AG04450 (cell line): ENCODE data around the gene MAML3. TPM values are rescaled to one million over a fixed set of nuclear protein-coding genes. Genes with fewer than 3 reads are reported as not detected.

ENCODE experiments used
- CTCF ChIA-PET: fragments of 300-600, 350-600 bp; formaldehyde crosslinking; extraction: SDS; loops from one replicate; lab custom pipeline; 2022; ENCODE audit warnings: antibody characterized with exemption, inconsistent platforms; lab: Charles Lee
- POLR2A ChIA-PET: fragments of 350-600 bp; formaldehyde crosslinking; extraction: SDS; loops from one replicate; lab custom pipeline; 2021; ENCODE audit warnings: antibody characterized with exemption, inconsistent platforms; lab: Yijun Ruan, JAX
- DNase-seq: peaks from one replicate; pipeline ENCODE4 v3.0.0-alpha.2; 2011; ENCODE audit warnings: low read depth, low spot score
- H3K27ac ChIP-seq: one replicate; pipeline ENCODE4 v1.5.1; 2012; ENCODE audit warnings: low read depth, low read length, control low read depth
- H3K27me3 ChIP-seq: one replicate; pipeline ENCODE4 v1.6.0; 2012; ENCODE audit warnings: low read length; ENCODE audit not compliant: control insufficient read depth, insufficient read depth
- H3K4me3 ChIP-seq: 2 replicates; pipeline ENCODE4 v1.5.1; 2011; ENCODE audit warnings: mild to moderate bottlenecking, low read depth, low read length, control low read depth
- H3K9me3 ChIP-seq: 2 replicates; pipeline ENCODE4 v1.5.1; 2012; ENCODE audit warnings: low read length; ENCODE audit not compliant: control insufficient read depth, insufficient read depth
- polyA plus RNA-seq: library from polyadenylated mRNA; depleted of rRNA; stranded (reverse); fragments of >200 nt; gene quantifications from 2 replicates; pipeline ENCODE4 v1.2.3, GENCODE V29; 2011
- TF ChIP-seq, protein P1 (sequence below): IDR thresholded peaks from 2 replicates; pipeline ENCODE4 v1.5.1; 2011; ENCODE audit warnings: low read depth, low read length, control low read depth, inconsistent platforms

The MAML3 gene
- polyA plus RNA-seq, 1 experiment = 4.1 TPM

DNA sequence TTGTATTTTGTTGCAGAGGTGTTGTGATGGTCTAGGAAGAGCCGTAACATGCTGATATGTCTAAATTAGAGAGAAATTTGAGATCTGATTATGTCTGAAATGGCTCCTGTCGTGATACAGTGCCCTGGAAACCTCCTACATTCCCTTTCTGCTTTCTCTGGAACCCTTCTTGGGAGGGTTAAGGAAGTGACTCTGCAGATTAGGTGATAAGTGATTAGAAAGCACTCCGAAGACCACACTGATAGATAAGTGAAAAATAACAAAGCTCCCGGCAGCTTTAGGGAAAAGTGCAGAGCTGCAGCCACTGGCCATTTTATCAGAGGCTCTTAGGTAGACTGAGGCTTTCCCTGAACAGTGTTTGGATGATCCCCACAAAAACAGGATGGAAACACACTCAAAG lies 377.7 kb downstream of the MAML3 start:
- H3K9me3 ChIP-seq = no peaks in the 10 kb centered on the region
- TF ChIP-seq, protein P1, sequence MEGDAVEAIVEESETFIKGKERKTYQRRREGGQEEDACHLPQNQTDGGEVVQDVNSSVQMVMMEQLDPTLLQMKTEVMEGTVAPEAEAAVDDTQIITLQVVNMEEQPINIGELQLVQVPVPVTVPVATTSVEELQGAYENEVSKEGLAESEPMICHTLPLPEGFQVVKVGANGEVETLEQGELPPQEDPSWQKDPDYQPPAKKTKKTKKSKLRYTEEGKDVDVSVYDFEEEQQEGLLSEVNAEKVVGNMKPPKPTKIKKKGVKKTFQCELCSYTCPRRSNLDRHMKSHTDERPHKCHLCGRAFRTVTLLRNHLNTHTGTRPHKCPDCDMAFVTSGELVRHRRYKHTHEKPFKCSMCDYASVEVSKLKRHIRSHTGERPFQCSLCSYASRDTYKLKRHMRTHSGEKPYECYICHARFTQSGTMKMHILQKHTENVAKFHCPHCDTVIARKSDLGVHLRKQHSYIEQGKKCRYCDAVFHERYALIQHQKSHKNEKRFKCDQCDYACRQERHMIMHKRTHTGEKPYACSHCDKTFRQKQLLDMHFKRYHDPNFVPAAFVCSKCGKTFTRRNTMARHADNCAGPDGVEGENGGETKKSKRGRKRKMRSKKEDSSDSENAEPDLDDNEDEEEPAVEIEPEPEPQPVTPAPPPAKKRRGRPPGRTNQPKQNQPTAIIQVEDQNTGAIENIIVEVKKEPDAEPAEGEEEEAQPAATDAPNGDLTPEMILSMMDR = no peak
- no peaks in the 10 kb centered on the region for H3K27me3 ChIP-seq
- CTCF ChIA-PET = no interaction called here
- no peak overlapping the region for H3K27ac ChIP-seq
- H3K4me3 ChIP-seq = no peak overlapping the region
- DNase-seq = no peak
- POLR2A ChIA-PET = no interaction called here

DNA sequence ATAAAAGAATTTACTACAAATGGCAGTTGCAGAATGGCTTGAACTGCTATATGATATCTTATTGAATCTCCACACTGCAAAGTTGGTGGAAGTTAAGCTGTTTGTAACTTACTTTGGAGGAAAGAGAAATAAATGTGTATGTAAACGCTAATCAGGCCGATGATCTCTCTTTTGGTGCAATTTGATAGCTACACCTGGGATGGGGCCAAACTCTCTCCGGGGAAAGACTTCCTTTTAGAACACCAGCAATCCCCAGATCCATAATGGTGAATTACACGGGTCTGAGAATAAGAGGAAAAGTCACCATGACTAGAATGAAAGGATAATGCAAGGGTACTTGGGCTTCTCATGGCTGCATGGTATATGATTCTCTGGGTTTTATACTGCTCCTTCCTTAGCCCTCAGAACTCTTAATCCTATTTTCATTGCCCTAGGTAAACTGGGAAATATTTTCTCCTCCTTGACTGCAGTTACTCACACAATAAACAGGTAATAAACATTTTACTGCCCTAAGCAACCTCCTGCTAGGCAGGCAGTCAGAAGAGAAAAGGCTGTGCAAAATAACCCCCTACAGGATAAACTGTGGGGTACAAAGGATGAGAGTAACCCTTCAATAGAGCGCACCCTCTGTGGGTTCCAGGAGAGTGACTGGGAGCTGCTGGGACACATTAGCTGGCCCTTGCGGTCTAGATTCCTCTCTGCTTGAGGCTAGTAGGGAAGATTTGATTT lies 379.1 kb downstream of the MAML3 start:
- Histone ChIP-seq H3K27ac (no peak overlapping the region), H3K27me3 (no peaks in the 10 kb centered on the region), H3K4me3 (no peak overlapping the region), H3K9me3 (no peaks in the 10 kb centered on the region)
- DNase-seq = no peak
- ChIA-PET POLR2A (no interaction called here), CTCF (no interaction called here)
- TF ChIP-seq, protein P1 = no peak

DNA sequence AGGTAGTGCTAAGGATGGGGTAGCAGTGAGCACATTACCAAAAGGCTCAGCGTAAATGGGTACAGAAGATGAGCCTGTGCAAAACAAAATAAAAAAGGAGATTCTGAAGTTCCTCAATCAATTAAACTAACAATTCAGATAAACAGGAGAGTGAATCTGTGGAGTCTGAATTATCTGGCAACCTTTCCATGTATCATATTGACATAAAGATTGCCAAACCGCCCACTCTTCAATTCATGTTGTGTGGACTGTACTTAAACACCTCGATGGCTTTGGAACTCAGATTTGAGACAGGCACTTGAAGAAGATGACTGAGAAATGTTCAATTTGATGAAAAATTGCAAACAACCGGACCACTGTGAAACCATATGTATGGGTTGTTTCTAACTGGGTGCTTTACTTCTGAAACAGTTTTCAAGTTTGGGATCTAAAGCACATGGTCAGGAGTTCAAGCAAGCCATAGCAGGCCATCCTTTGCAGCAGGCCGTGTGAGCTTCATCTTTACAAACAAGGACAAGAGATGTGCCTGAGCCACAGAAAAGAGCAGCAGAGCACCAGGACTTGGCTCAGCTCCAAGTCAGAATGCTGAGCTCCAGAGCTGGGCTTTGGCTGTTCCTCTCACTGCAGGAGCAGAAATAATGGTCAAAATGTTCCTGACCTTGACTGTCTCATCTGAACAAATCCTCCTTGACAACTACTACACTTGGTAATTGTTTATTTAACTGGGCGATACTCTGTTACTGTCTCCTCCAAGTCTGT lies 380.2 kb downstream of the MAML3 start:
- TF ChIP-seq, protein P1 = no peak
- CTCF ChIA-PET = no interaction called here
- POLR2A ChIA-PET = no interaction called here
- Histone ChIP-seq H3K27ac (no peak overlapping the region), H3K4me3 (no peak overlapping the region), H3K27me3 (no peaks in the 10 kb centered on the region), H3K9me3 (no peaks in the 10 kb centered on the region)
- no peak for DNase-seq

DNA sequence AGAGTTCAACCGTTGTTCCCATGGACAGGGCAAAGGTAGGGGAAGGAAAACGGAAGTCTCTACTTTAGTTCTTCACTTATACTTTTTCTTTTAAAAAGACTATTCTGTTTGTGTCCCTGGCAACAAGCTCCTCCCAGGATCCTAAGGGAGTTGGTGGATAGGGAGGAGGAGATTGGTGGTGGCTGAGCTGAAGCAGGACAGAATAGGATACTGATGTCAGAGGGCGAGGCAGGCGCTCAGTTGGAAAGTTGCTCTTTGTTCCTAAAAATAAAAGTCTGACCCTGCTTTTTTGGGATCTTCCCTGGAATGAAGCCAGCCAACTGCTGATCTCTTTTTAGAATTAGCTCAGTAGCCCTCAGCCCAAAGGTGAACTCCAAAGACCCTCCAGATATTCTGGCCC lies 383.6 kb downstream of the MAML3 start:
- TF ChIP-seq, protein P1 = no peak
- no peak for DNase-seq
- POLR2A ChIA-PET = no interaction called here

DNA sequence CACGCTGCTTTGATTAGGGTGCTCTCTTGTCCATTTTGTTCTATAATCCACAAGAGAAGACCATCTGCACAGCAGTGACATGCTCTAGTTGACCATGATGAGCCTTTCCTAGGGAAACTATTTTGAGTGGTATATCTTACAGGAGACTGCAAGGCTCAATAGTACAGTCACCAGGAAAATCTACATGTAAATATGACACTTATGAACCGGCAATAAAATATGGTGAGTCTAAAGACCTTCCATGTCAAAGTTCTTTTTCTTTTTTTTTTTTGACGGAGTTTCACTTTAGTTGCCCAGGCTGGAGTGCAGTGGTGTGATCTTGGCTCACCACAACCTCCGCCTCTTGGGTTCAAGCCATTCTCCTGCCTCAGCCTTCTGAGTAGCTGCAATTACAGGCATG lies 384.6 kb downstream of the MAML3 start:
- ChIA-PET CTCF (interaction anchor here (0.7 kb wide), 1 partner anchor 148 kb away, joined by 3 read pairs; no protein-coding TSS in a partner anchor), POLR2A (no interaction called here)
- Histone ChIP-seq H3K9me3 (no peaks in the 10 kb centered on the region), H3K4me3 (no peak overlapping the region), H3K27ac (no peak overlapping the region), H3K27me3 (no peaks in the 10 kb centered on the region)
- no peak for DNase-seq
- TF ChIP-seq, protein P1 = no peak

More for the DNA sequence above, 383.6 kb downstream of the MAML3 start:
- CTCF ChIA-PET = no interaction called here
- Histone ChIP-seq H3K4me3 (no peak overlapping the region), H3K9me3 (no peaks in the 10 kb centered on the region), H3K27ac (no peak overlapping the region), H3K27me3 (no peaks in the 10 kb centered on the region)
